ENCODE results near the gene ANKRD53. TPM values are rescaled to one million over a fixed set of nuclear protein-coding genes. Genes with fewer than 3 reads are reported as not detected.

The ANKRD53 gene
- total and polyA plus RNA-seq, 9 of the 15 experiments (the other 6 are each of a cell fraction or from before 2014, with no cell fraction given), result 0.18 TPM; not detected in 8

- TF ChIP-seq NR2C2 (CRISPR knock-in tag; IDR thresholded peaks at IDR 0.05) (no peak), NR2C2 (tag; IDR thresholded peaks at IDR 0.05) (no peak), ZNF280A (IDR thresholded peaks at IDR 0.05; ENCODE audit: low read depth, partially characterized antibody) (no peak), DLX4 (CRISPR knock-in tag; IDR thresholded peaks at IDR 0.05) (no peak), GTF2F1 (IDR thresholded peaks at IDR 0.05; ENCODE audit: low read depth, low read length) (no peak), ZHX1 (conservative IDR thresholded peaks at IDR 0.05; ENCODE audit: low read length) (no peak), GTF2B (IDR thresholded peaks at IDR 0.05; ENCODE audit: extremely low read depth, insufficient read length) (no peak)
These were observed 35.8 kb upstream of the ANKRD53 start (continued) for GRCh38 chr2:70942396-70943204.

Data from K562 (cell line).